ENCODE data around the gene CDK5R1. TPM values are rescaled to one million over a fixed set of nuclear protein-coding genes. Genes with fewer than 3 reads are reported as not detected.
"Not testable (repeated sequence)": the region's sequence is repeated elsewhere in the genome, so short reads cannot be mapped to it uniquely, and the experiment has no call there.

CDK5R1 gene
- total RNA-seq, 1 donor from 2014 or later: 2.6 TPM

DNA sequence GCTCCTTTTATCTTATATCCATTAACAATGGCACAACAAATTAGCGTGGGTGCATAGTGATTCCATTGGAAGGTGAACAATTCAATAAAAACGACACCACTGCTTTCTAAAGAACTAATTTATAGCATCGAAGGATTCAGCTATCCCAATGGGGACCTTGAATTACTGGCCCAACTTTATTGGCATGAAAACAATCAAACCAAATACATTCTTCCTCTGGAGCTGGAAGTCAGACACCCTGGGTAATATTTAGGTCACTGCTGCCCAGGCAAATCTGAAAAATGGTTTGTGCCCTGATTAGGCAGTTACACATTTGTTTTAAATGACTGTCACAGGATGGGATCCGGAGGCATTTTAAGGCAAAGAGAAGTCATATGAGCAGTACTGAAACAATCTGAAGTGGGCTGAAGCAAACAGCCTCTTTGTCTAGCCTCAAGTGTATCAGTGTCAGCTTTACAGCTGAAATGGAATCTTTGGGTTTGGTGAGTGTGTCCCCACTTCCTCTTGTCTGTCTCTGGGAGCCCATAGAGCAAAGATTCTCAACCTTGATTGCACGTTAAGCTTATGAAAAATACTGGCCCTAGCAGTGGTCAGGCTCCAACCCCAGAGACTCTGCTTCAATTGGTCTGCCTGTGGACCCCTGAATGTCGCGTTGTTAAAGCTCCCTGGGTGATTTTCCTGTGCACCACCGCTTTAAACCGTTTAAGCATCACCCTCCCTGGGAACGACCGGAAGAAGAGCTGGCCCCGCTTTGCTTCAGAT lies 30.3 kb downstream of the CDK5R1 start:
- no peak for DNase-seq (ENCODE audit: low read depth)

- DNase-seq (ENCODE audit: low read depth): no peak
Observed at GRCh38 chr17:32517982-32518381, 31.2 kb downstream of the CDK5R1 start.

- DNase-seq (ENCODE audit: low read depth): no peak
Observed at GRCh38 chr17:32518646-32519227, 31.9 kb downstream of the CDK5R1 start.

- no peak for DNase-seq (ENCODE audit: low read depth)
Observed at GRCh38 chr17:32519228-32520103, 32.7 kb downstream of the CDK5R1 start.

DNA sequence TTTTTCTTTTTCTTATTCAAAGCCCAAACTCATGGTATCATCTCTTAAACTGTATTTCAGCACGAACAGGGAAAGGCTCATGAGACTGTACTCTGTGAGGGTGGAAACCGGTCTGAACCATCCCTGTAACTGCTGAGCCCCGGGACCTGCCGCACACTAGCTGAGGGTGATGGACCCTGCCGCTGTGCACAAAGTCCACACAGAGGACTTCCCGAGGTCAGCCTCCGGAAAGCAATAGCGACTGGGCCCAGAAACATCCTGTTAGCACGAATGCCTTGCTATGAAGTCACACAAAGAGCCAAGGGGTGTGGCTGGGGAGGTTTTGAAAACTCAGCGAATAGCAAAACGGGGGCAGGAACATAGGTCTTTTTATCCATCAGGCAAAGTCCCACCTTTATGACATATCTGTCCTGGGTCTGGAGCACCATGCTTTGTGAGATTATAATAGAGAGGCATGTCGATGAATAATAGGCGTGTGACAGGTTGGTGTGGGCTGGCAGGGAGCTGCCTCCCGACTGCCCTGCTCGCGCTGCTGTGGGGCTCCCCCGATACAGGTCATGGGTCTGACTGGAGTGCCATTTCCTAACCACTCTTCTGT lies 33.4 kb downstream of the CDK5R1 start:
- DNase-seq (ENCODE audit: low read depth): no peak

DNA sequence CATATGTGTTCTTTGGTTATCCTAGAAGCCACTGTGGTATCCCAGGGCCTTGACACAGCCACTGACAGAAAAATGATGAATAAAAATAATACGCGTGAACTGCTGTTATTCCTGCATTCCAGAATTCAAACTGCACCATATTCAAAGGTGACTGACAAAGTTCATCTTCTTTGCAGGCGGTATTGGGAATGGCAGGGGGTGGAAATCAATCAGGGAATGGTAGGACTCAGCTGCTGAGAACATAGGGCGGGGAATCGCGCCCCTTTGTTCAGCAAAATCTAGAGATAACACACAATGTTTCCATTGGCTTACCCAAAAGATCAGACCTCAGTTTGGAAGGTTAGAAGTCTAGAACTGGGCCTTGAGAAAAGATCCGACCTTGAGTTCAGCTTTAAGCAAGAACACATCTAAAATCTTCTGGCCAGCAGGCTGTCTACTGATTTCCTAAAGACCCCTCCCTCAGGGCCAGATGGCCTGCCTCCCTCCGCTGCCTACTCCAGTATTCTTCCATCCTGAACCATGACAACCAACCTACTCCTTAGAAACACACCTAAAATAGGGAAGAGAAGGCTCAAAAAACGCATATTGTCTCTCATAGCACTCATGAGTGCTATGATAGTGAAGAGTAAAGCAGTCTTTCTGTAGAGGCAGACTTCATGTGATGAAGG lies 34.1 kb downstream of the CDK5R1 start:
- no peak for DNase-seq (ENCODE audit: low read depth)

DNA sequence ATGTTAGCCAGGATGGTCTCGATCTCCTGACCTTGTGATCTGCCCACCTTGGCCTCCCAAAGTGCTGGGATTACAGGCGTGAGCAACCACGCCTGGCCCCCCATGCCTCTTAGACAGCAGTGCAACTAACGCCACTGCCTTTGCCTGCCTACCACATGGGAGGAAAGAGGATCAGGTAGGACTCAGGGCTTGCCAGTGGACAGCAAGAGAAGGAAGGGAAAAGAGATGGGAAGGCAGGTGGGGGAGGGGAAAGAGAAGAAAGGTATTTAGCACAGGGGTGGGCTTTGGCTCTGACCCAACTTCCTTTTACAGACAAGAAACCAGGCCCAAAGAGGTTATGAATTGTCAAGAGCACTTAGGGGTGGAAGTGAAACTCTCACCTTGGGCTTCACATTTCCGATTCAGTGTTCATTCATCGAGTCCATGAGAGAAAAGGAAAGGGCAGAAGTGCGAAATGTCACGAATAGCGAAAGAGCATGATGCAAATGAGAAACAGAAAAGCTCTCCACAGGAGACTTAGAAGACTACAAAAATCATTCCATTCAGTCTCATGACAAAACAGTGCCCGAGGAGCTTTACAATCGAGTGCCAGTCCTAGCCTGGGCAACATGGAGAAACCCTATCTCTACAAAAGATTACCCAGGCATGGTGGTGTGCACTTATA lies 36.4 kb downstream of the CDK5R1 start:
- DNase-seq (ENCODE audit: low read depth): no peak

GRCh38 chr17:32523827-32524552 lies 37.2 kb downstream of the CDK5R1 start:
- DNase-seq (ENCODE audit: low read depth): no peak

- DNase-seq (ENCODE audit: low read depth): not testable (repeated sequence)
Observed at GRCh38 chr17:32524553-32524880, 37.7 kb downstream of the CDK5R1 start.

- DNase-seq (ENCODE audit: low read depth): peak; percentile 32
Observed at GRCh38 chr17:32525122-32525521, 38.3 kb downstream of the CDK5R1 start.

DNA sequence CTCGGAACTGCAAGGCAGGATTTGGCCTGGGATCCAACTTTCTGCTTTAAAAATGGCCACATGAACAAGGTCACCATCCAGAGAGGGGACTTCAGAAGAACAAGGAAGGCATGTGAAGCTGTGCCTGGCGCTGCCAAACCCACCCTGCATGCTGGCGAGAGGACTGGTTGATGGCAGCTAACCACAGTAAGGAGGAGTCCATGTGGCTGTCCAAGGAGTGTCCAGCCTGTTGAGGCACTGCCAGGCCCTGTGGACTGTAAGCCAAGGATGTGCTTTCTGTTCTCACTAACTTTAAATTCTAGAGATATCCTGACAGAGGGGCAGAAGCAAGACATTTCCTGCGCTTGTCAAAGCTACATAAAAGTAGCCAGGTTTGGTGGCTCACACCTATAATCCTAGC lies 40.4 kb downstream of the CDK5R1 start:
- DNase-seq (ENCODE audit: low read depth): no peak

GRCh38 chr17:32528825-32529224 lies 42.0 kb downstream of the CDK5R1 start:
- no peak for DNase-seq (ENCODE audit: low read depth)

- no peak for DNase-seq (ENCODE audit: low read depth)
Observed at GRCh38 chr17:32529604-32530003, 42.8 kb downstream of the CDK5R1 start.

DNA sequence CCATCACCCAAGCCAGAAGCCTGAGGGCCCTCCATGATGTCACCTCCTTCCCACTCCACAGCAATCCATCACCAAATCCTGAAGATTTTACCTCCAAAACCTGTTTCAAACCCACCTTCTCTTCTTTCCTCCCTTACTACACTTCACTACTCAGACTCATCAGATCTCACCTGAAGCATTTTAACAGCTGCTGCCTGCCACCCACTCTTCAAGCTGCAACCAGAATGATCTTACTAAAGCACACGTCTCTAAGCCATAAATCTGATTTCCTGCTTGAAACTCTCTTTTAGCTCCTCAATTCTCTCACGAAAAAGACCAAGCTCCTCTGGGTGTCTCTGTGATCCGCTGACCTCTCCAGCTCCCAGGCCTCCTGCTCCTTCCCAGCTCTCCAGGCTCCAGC lies 46.5 kb downstream of the CDK5R1 start:
- DNase-seq (ENCODE audit: low read depth): no peak

GRCh38 chr17:32536736-32537643 lies 50.2 kb downstream of the CDK5R1 start:
- DNase-seq (ENCODE audit: low read depth): peak; percentile 25

Data from renal cortical epithelial cell (primary cell).